ENCODE results near the gene PDE4D. TPM values are rescaled to one million over a fixed set of nuclear protein-coding genes. Genes with fewer than 3 reads are reported as not detected.

The PDE4D gene
- total RNA-seq, 1 experiment from 2014 or later: 2.1 TPM

DNA sequence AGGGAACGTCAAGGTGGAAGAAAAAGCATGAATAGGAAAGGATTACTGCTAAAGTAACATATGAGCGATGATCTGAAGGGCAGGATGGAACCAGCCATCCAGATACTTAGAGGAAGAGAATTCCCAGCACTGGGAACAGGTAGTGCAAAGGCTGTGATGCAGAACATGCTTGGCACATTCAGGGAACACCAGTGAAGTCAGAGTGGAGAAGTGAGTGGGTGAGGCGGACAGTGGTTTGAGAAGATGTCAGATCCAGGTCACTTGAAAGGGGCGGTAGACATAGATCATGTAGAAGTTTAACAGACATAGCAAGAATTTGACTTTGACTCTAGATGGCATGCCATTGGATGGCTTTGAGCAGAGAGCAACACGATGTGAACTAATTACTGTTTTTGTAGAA lies 374.2 kb downstream of the PDE4D start:
- H3K27ac Mint-ChIP-seq: no peak overlapping the region
- Histone ChIP-seq H4K20me1 (ENCODE audit: control insufficient read depth, insufficient read depth, insufficient read length) (no peaks in the 10 kb centered on the region), H3T11ph (ENCODE audit: low read length) (no peak overlapping the region), H3K14ac (ENCODE audit: insufficient read depth, low read length) (no peak overlapping the region), H2BK120ac (ENCODE audit: low read depth, low read length, poor library complexity, severe bottlenecking) (no peak overlapping the region), H2AK5ac (ENCODE audit: insufficient read length, low read length) (no peak overlapping the region), H4K91ac (ENCODE audit: insufficient read length, low read depth, low read length) (no peak overlapping the region), H3K9ac (ENCODE audit: extremely low read depth, insufficient read length, low read length) (no peak overlapping the region), H2AFZ (ENCODE audit: low read length) (no peak overlapping the region), H2BK12ac (ENCODE audit: insufficient read length, low read depth, low read length) (no peak overlapping the region), H3K4me2 (ENCODE audit: insufficient read depth, insufficient read length, low read length) (no peak overlapping the region), H3K4me1 (ENCODE audit: insufficient read depth, low read length) (no peaks in the 10 kb centered on the region), H3K27me3 (ENCODE audit: insufficient read depth, low read length) (no peaks in the 10 kb centered on the region), H2BK15ac (ENCODE audit: low read depth, low read length) (no peak overlapping the region), H2BK5ac (ENCODE audit: insufficient read length, low read length) (no peak overlapping the region), H3K79me1 (ENCODE audit: insufficient read depth, low read depth, low read length, poor library complexity, severe bottlenecking) (no peaks in the 10 kb centered on the region), H3K79me2 (ENCODE audit: insufficient read depth, low read length) (no peaks in the 10 kb centered on the region), H3K9me3 (ENCODE audit: control insufficient read depth, low read depth, low read length) (no peaks in the 10 kb centered on the region), H3K4ac (ENCODE audit: low read depth, low read length) (no peak overlapping the region), H3K23ac (ENCODE audit: insufficient read length, low read depth, low read length) (no peak overlapping the region), H2BK20ac (ENCODE audit: low read depth, low read length, poor library complexity, severe bottlenecking) (no peak overlapping the region), H3K18ac (ENCODE audit: insufficient read length, low read depth, low read length) (no peak overlapping the region), H3K56ac (ENCODE audit: insufficient read length, low read depth, low read length) (no peak overlapping the region), H3K23me2 (ENCODE audit: insufficient read length, low read depth, low read length, poor library complexity, severe bottlenecking) (no peaks in the 10 kb centered on the region), H3K27ac (ENCODE audit: insufficient read length, low read depth, low read length) (no peak overlapping the region), H4K5ac (ENCODE audit: insufficient read length, low read depth, low read length) (no peak overlapping the region), H4K8ac (replicated peaks; ENCODE audit: insufficient read length, low read depth, low read length) (no peak overlapping the region)
- no peaks in the 10 kb centered on the region for H3K27me3 Mint-ChIP-seq (ENCODE audit: low read depth)
- no CpG with 5 or more reads among the region's 5 CpGs for WGBS (ENCODE audit: extremely low coverage, insufficient read length, low lambda C conversion rate)
- H3K4me1 Mint-ChIP-seq: peaks cover 0 to 4% of the 10 kb centered on the region in 2 experiments; a peak in 2 of 4 replicates
- TF ChIP-seq, protein P1, sequence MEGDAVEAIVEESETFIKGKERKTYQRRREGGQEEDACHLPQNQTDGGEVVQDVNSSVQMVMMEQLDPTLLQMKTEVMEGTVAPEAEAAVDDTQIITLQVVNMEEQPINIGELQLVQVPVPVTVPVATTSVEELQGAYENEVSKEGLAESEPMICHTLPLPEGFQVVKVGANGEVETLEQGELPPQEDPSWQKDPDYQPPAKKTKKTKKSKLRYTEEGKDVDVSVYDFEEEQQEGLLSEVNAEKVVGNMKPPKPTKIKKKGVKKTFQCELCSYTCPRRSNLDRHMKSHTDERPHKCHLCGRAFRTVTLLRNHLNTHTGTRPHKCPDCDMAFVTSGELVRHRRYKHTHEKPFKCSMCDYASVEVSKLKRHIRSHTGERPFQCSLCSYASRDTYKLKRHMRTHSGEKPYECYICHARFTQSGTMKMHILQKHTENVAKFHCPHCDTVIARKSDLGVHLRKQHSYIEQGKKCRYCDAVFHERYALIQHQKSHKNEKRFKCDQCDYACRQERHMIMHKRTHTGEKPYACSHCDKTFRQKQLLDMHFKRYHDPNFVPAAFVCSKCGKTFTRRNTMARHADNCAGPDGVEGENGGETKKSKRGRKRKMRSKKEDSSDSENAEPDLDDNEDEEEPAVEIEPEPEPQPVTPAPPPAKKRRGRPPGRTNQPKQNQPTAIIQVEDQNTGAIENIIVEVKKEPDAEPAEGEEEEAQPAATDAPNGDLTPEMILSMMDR (conservative IDR thresholded peaks at IDR 0.05): no peak
- DNase-seq: no peak
- peaks cover 9 to 12% of the 10 kb centered on the region in 2 experiments for H3K9me3 Mint-ChIP-seq
- H3K36me3 Mint-ChIP-seq (ENCODE audit: insufficient read depth in 1 of 3, low read depth in 3 of 3): peaks cover 7 to 9% (median 7%) of the 10 kb centered on the region in 3 experiments
- H3K4me3 Mint-ChIP-seq: no peak overlapping the region
